ENCODE results near the gene APLP1. TPM values are rescaled to one million over a fixed set of nuclear protein-coding genes. Genes with fewer than 3 reads are reported as not detected.
A peak's percentile ranks its signal among the peaks of the same experiment; 100 is the strongest.

The APLP1 gene
- total and polyA plus RNA-seq, 7 donors = 0.48 to 4.1 (median 0.84) TPM

- Histone ChIP-seq H3K27me3 (ENCODE audit: insufficient read depth in 3 of 3, low read length in 2 of 3) (peaks cover 0 to 79% (median 35%) of the 10 kb centered on the region in 3 donors), H3K36me3 (ENCODE audit: insufficient read depth in 1 of 2, low read depth in 1 of 2) (no peaks in the 10 kb centered on the region), H3K9me3 (no peaks in the 10 kb centered on the region), H3K4me3 (no peak overlapping the region), H3K4me1 (no peaks in the 10 kb centered on the region), H3K27ac (no peak overlapping the region)
- 54 to 58% (median 57%) methylated on average over 19 of the region's 19 CpGs for WGBS, 3 donors
- TF ChIP-seq CTCF (IDR thresholded peaks at IDR 0.05) = no peak
- ATAC-seq (no peak), DNase-seq (no peak)
- intact Hi-C loops (cut with DNase I) = no loop called here
Measured at GRCh38 chr19:35861640-35862160, 6.7 kb upstream of the APLP1 start.

- H3K36me3 ChIP-seq (ENCODE audit: insufficient read depth in 1 of 2, low read depth in 1 of 2) = no peaks in the 10 kb centered on the region
- ATAC-seq (no peak), DNase-seq (no peak)
- H3K4me1 ChIP-seq = no peaks in the 10 kb centered on the region
- 65 to 71% (median 70%) methylated on average over 14 of the region's 14 CpGs for WGBS, 3 donors
- intact Hi-C loops (cut with DNase I) = no loop called here
- H3K27ac ChIP-seq = no peak overlapping the region
- H3K27me3 ChIP-seq (ENCODE audit: insufficient read depth in 3 of 3, low read length in 2 of 3) = peaks cover 0 to 79% (median 35%) of the 10 kb centered on the region in 3 donors
- H3K9me3 ChIP-seq = no peaks in the 10 kb centered on the region
- no peak for TF ChIP-seq CTCF (IDR thresholded peaks at IDR 0.05)
- no peak overlapping the region for H3K4me3 ChIP-seq
Measured at GRCh38 chr19:35862528-35862927, 5.8 kb upstream of the APLP1 start.

- no peak overlapping the region for H3K4me3 ChIP-seq
- WGBS, 3 donors = 80 to 85% (median 84%) methylated on average over 5 of the region's 5 CpGs
- H3K27ac ChIP-seq = no peak overlapping the region
- intact Hi-C loops (cut with DNase I) = no loop called here
- H3K27me3 ChIP-seq (ENCODE audit: insufficient read depth in 3 of 3, low read length in 2 of 3) = peaks cover 0 to 83% (median 32%) of the 10 kb centered on the region in 3 donors
- no peak for TF ChIP-seq CTCF (IDR thresholded peaks at IDR 0.05)
- no peaks in the 10 kb centered on the region for H3K36me3 ChIP-seq (ENCODE audit: insufficient read depth in 1 of 2, low read depth in 1 of 2)
- DNase-seq (no peak), ATAC-seq (no peak)
- H3K4me1 ChIP-seq = no peaks in the 10 kb centered on the region
- no peaks in the 10 kb centered on the region for H3K9me3 ChIP-seq
Measured at GRCh38 chr19:35863018-35863417, 5.4 kb upstream of the APLP1 start.

GRCh38 chr19:35868823-35869326 lies 501 bp downstream of the APLP1 start:
- no peaks in the 10 kb centered on the region for H3K36me3 ChIP-seq (ENCODE audit: insufficient read depth in 1 of 2, low read depth in 1 of 2)
- intact Hi-C loops (cut with DNase I) = no loop called here
- H3K9me3 ChIP-seq = no peaks in the 10 kb centered on the region
- ATAC-seq (peak in 1 of 4 donors; percentile 14), DNase-seq (no peak)
- H3K4me3 ChIP-seq = peak overlapping the region; percentile 60
- H3K27me3 ChIP-seq (ENCODE audit: insufficient read depth in 3 of 3, low read length in 2 of 3) = peaks cover 0 to 72% (median 22%) of the 10 kb centered on the region in 3 donors
- H3K27ac ChIP-seq = no peak overlapping the region
- H3K4me1 ChIP-seq = peaks cover 6% of the 10 kb centered on the region
- TF ChIP-seq CTCF (IDR thresholded peaks at IDR 0.05) = no peak
- WGBS, 3 donors = 2 to 4% (median 2%) methylated on average over 11 to 15 of the region's 15 CpGs
